GM19372 (cell line): ENCODE measurements around the gene RNF224.

Source experiments
- ATAC-seq: cut with Tn5 transposase; IDR thresholded peaks from one replicate; pipeline ENCODE4 v1.9.1; 2021; ENCODE audit warnings: mild to moderate bottlenecking, low read depth, moderate library complexity; ENCODE audit not compliant: unreplicated experiment

RNF224 gene

GRCh38 chr9:137227054-137227852 lies at the start of gene RNF224:
TSS of gene RNF224 (plus strand) at chr9:137227502. CDS start at chr9:137228336, 834 bp downstream.
- no peak for ATAC-seq

DNA sequence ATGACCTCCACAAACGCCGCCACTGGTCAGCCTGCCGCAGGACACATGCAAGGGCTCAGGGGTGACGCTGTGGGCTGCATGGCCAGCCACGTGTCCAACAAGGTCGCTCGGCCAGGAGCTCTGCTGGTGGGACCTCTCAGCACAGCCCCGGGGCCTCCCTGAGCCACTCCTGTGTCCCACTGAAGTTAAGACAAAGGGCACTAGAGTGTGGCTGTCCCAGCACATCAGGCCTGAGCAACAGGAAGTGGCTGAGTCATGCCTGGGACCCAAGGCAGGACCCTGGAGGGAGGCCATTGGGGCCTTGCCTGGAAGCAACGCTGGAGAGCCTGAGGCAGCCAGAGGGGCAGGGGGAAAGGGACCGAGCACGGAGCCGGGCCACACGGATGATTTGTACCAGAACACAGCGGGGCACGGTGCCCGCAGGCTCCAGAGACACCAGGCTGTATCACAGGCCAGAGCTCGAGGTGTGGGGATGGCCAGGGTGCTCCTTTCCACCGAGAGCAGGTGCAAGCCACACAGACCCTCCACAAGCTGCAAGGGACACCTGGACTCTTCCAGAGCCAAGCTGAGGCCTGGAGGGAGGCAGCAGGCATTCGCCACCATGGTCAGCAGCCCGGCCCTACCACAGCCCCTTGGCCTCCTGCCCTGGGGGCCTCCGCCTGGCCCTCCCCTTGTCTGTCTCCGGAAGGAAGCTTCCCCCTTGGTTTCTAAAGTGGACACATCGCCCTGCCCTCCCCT lies 48.9 kb upstream of the RNF224 start:
- ATAC-seq, result no peak

- no peak for ATAC-seq
Measured at GRCh38 chr9:137178939-137179630, 48.2 kb upstream of the RNF224 start.

GRCh38 chr9:137179761-137180160 lies 47.5 kb upstream of the RNF224 start:
- no peak for ATAC-seq

GRCh38 chr9:137180491-137180890 lies 46.8 kb upstream of the RNF224 start:
- ATAC-seq, result no peak

DNA sequence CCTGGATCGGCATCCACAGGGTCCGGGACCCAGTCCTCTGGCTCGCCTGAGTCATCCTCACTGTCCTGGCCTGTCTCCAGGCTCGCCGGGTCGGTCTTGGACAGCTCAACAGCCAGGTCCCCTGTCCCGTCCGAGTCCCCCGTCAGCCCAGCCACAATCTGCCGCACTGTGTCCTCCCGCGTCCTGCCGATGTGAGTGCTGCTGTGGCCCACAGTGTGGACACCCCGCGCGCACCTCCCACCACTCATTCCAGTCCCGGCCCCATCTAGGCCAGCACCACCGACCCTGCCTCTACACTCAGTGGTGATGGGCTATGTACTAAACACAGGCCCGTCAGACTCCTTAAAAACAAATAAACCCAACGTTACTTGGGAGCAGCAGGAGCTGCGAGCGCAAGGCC lies 45.6 kb upstream of the RNF224 start:
- ATAC-seq, result no peak

GRCh38 chr9:137182836-137183235 lies 44.5 kb upstream of the RNF224 start:
- no peak for ATAC-seq

- no peak for ATAC-seq
Measured at GRCh38 chr9:137183980-137184595, 43.2 kb upstream of the RNF224 start.

DNA sequence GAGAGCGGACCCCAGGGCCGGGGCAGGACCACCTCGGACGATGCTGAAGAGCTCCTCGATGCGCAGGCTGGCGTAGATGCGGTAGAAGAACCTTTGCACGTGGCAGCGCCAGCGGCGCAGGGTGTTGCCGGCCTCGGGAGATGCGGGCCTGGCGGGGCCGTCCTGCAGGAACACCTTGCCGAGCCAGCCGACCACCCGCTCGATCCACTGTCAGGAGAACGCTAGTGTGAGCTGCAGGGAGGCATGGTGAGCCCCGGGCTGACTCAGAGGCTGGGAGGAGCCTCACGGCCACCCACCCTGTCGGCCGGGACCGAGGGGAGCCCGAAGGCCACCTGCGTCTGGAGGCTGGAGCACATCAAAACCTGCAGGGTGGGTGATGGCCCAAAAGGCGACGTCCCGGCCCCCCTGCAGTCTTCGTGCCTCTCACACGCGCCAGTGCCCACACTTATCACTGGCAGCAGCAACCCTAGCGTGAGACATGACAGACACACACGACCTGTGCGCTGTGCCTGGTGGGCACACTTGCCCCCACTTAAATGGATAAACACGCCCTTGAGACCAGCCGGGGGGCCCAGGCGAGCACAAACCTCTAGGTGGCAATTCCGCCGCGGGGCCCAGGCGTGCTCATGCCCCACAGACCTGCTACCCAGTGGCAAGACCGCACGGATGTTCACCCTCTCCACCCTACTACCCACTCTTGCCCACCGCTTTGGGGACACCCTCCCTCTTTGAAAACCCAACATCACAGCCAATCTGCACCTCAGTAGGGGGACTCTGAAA lies 42.2 kb upstream of the RNF224 start:
- no peak for ATAC-seq

- ATAC-seq, result no peak
Measured at GRCh38 chr9:137185921-137186320, 41.4 kb upstream of the RNF224 start.

- no peak for ATAC-seq
Measured at GRCh38 chr9:137186385-137186784, 40.9 kb upstream of the RNF224 start.

GRCh38 chr9:137187386-137187785 lies 39.9 kb upstream of the RNF224 start:
- no peak for ATAC-seq

- ATAC-seq, result no peak
Measured at GRCh38 chr9:137188086-137188489, 39.2 kb upstream of the RNF224 start.

DNA sequence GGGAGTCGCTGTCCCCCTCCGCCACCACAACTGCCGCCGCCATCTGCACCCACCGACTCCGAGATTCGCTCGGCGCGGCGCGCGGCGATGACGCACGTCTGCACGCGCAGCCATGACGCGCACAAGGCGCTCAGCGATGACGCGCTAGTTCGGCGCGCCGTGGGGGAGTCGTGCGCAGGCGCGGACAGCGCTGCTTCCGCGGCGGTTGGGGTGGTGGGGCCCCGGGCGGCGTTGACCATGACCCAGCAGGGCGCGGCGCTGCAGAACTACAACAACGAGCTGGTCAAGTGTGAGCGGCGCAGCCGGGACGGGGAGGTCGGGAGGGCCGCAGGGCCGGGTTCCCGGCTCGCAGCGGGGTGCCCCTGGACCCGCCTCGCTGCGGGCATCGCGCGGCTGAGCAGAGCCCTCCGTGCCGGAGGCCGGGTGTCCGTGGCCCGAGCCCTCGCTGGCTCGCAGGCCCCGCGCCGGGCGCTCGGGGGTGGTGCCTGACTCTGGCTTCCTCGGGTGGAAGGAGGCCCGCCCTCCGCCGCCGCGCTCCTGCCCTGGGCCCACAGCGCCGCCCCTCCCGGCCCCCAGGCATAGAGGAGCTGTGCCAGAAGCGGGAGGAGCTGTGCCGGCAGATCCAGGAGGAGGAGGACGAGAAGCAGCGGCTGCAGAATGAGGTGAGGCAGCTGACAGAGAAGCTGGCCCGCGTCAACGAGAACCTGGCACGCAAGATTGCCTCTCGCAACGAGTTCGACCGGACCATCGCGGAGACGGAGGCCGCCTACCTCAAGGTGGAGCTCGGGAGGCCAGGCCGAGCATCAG lies 38.6 kb upstream of the RNF224 start, which contains the start of the genes ANAPC2 and SSNA1:
Gene ANAPC2, minus strand, starts transcription at position 71 of the 807 bp plus-strand sequence. Its CDS starts 28 bp downstream, at position 43.
Gene SSNA1, plus strand, starts transcription at position 187 of the 807 bp plus-strand sequence. Its CDS starts 51 bp downstream, at position 238.
- peak; percentile 82 for ATAC-seq

DNA sequence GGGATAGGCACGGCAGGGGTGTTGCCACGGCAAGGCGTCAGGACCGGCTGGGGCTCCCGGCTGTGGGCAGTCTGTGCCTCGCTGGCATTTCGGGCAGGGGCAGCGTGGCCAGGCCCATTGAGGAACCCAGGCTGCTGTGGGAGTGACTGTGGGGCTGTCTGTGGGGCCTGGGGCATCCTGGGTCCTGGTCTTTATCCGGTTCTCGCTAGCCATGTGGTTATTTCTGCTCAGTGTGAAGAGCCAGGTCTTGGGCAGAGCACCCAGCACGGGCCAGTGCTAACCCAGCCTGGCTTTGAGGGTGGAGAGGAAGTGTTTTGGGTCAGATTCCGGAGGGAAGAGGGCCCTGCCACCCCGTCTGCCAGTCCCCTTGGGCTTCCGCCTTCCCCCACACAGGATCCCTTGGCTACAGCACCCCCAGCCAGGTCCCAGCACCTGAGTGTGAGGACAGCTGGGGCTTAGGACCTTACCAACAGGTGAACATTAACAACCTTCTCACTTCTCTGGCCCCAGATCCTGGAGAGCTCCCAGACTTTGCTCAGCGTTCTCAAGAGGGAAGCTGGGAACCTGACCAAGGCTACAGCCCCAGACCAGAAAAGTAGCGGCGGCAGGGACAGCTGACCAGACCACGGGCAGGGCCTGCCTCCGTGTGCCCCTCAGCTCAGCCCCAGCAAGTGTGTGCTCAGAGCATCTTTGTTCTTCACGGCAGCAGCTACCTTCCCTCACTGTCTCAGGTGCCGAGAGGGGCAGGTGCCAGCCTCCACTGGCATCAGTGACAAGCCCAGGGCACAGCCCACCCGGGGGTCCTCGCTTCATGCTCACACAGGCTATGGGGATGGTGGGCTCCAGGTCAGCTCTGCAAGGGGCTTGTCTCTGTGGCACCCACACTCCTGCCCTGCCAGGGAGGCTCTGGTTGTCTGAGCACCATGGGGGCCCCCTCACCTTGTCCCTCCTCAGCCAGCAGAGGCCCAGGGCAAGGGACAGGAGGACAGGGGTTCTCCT lies 37.7 kb upstream of the RNF224 start:
- no peak for ATAC-seq

GRCh38 chr9:137190315-137190856 lies 36.9 kb upstream of the RNF224 start:
- ATAC-seq, result no peak

- no peak for ATAC-seq
Measured at GRCh38 chr9:137191245-137191644, 36.1 kb upstream of the RNF224 start.
